ENCODE results near the gene STAT5A.

DNA sequence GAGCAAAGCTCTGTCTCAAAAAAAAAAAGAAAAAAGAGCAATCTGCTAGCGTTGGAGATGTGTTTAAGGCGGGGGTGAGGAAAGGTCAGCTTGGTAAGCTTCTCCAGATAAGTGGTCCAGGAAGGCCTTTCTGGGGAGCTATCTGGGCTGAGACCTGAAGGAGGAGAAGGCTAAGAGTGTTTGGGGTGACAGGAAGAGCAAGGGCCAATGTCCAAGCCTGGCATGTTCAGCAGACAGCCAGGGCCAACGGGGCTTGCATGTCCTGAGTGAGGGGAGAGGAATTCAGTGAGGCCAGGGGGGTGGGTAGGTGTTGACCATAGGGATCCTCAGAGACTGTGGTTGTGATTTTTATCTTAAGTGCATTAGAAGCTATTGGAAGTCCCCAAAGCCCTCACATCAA lies 15.4 kb downstream of the STAT5A start:
- TF ChIP-seq ZNF274 (IDR thresholded peaks at IDR 0.05; ENCODE audit: low read depth, low read length) (no peak), YY1 (IDR thresholded peaks at IDR 0.05; ENCODE audit: insufficient read depth, insufficient read length) (no peak), SUZ12 (IDR thresholded peaks at IDR 0.05; ENCODE audit: extremely low read depth, insufficient read depth, insufficient read length) (no peak)
